Cardiac muscle cell (in vitro differentiated cells and primary cell): ENCODE data around the gene DEF6. TPM values are rescaled to one million over a fixed set of nuclear protein-coding genes. Genes with fewer than 3 reads are reported as not detected.

Source experiments
- DNase-seq, 2 donors: peaks; one replicate each; pipeline versions ENCODE4 v3.0.0 to v3.0.0-alpha.2; 2010 to 2017; ENCODE audit warnings: low read depth in 1 of 2, low spot score in 1 of 2
- H3K27ac ChIP-seq: fragments of 200-600 bp; sonication (generic); 2 replicates; pipeline ENCODE4 v1.5.1; 2016
- H3K27me3 ChIP-seq: fragments of 200-600 bp; sonication (generic); 2 replicates; pipeline ENCODE4 v1.6.0; 2016; ENCODE audit warnings: control low read depth
- H3K36me3 ChIP-seq: fragments of 200-600 bp; sonication (generic); 2 replicates; pipeline ENCODE4 v1.5.1; 2016; ENCODE audit warnings: control low read depth
- H3K4me1 ChIP-seq: fragments of 200-600 bp; sonication (generic); 2 replicates; pipeline ENCODE4 v1.8.1; 2017; ENCODE audit warnings: low read depth, mild to moderate bottlenecking, mixed run types
- H3K4me3 ChIP-seq: fragments of 200-600 bp; sonication (generic); 2 replicates; pipeline ENCODE4 v1.5.1; 2016; ENCODE audit warnings: mild to moderate bottlenecking
- H3K9me3 ChIP-seq: fragments of 200-600 bp; sonication (generic); 2 replicates; pipeline ENCODE4 v1.5.1; 2017; ENCODE audit warnings: low read depth, mild to moderate bottlenecking, control low read depth
- polyA plus RNA-seq: library from polyadenylated mRNA; unstranded; fragments of >200 nt; fragmentation: Nextera tagmentation; extraction: Ambion mirVana; gene quantifications from 2 replicates; pipeline ENCODE4 v1.2.1, GENCODE V29; 2016
- total RNA-seq: library from RNA; depleted of rRNA; stranded (reverse); fragments of >200 nt; gene quantifications from 2 replicates; pipeline ENCODE4 v1.2.3, GENCODE V29; 2016
- TF ChIP-seq, protein P1 (sequence below): IDR thresholded peaks from 2 replicates; pipeline ENCODE4 v1.5.1; 2012; ENCODE audit warnings: low read depth, mild to moderate bottlenecking, low read length

Gene DEF6
- total and polyA plus RNA-seq, 2 experiments from 2014 or later, result 2.3 to 9.2 TPM

DNA sequence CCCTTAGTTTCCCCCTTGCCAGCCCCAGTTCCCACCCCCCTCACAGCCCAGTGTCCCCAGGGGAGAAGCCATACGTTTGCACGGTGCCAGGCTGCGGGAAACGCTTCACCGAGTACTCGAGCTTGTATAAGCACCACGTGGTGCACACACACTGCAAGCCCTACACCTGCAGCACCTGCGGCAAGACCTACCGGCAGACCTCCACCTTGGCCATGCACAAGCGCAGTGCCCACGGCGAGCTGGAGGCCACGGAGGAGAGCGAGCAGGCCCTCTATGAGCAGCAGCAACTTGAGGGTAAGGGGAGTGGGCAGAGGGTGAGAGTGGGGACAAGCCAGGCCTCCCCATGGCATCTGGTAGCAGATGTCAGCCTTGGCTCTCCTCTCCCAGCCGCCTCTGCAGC lies 5.1 kb upstream of the DEF6 start:
- no peak overlapping the region for H3K4me3 ChIP-seq
- H3K27me3 ChIP-seq, result no peaks in the 10 kb centered on the region
- TF ChIP-seq, protein P1, sequence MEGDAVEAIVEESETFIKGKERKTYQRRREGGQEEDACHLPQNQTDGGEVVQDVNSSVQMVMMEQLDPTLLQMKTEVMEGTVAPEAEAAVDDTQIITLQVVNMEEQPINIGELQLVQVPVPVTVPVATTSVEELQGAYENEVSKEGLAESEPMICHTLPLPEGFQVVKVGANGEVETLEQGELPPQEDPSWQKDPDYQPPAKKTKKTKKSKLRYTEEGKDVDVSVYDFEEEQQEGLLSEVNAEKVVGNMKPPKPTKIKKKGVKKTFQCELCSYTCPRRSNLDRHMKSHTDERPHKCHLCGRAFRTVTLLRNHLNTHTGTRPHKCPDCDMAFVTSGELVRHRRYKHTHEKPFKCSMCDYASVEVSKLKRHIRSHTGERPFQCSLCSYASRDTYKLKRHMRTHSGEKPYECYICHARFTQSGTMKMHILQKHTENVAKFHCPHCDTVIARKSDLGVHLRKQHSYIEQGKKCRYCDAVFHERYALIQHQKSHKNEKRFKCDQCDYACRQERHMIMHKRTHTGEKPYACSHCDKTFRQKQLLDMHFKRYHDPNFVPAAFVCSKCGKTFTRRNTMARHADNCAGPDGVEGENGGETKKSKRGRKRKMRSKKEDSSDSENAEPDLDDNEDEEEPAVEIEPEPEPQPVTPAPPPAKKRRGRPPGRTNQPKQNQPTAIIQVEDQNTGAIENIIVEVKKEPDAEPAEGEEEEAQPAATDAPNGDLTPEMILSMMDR, result no peak
- H3K36me3 ChIP-seq, result peaks cover 29% of the 10 kb centered on the region
- H3K4me1 ChIP-seq, result no peaks in the 10 kb centered on the region
- DNase-seq, result no peak
- no peaks in the 10 kb centered on the region for H3K9me3 ChIP-seq
- H3K27ac ChIP-seq, result no peak overlapping the region

- Histone ChIP-seq H3K9me3 (no peaks in the 10 kb centered on the region), H3K36me3 (peaks cover 19% of the 10 kb centered on the region), H3K27me3 (no peaks in the 10 kb centered on the region), H3K4me1 (peaks cover 5% of the 10 kb centered on the region), H3K27ac (no peak overlapping the region), H3K4me3 (no peak overlapping the region)
- TF ChIP-seq, protein P1, result no peak
- DNase-seq, result no peak
Measured at GRCh38 chr6:35293681-35294080, 3.9 kb upstream of the DEF6 start.

GRCh38 chr6:35294308-35294945 lies 3.2 kb upstream of the DEF6 start:
- Histone ChIP-seq H3K9me3 (no peaks in the 10 kb centered on the region), H3K36me3 (peaks cover 19% of the 10 kb centered on the region), H3K27me3 (no peaks in the 10 kb centered on the region), H3K27ac (no peak overlapping the region), H3K4me3 (no peak overlapping the region), H3K4me1 (peaks cover 5% of the 10 kb centered on the region)
- TF ChIP-seq, protein P1, result peak; percentile 70
- peak; percentile 30 to 52 for DNase-seq

- Histone ChIP-seq H3K4me1 (peaks cover 5% of the 10 kb centered on the region), H3K27me3 (no peaks in the 10 kb centered on the region), H3K27ac (no peak overlapping the region), H3K9me3 (no peaks in the 10 kb centered on the region), H3K4me3 (no peak overlapping the region), H3K36me3 (peaks cover 19% of the 10 kb centered on the region)
- TF ChIP-seq, protein P1, result no peak
- no peak for DNase-seq
Measured at GRCh38 chr6:35295036-35295435, 2.6 kb upstream of the DEF6 start.

- Histone ChIP-seq H3K9me3 (no peaks in the 10 kb centered on the region), H3K27ac (no peak overlapping the region), H3K4me1 (peaks cover 5% of the 10 kb centered on the region), H3K4me3 (no peak overlapping the region), H3K27me3 (no peaks in the 10 kb centered on the region), H3K36me3 (peaks cover 13% of the 10 kb centered on the region)
- TF ChIP-seq, protein P1, result no peak
- no peak for DNase-seq
Measured at GRCh38 chr6:35295521-35296315, 1.9 kb upstream of the DEF6 start.
